ENCODE measurements around the gene GPR132. TPM values are rescaled to one million over a fixed set of nuclear protein-coding genes. Genes with fewer than 3 reads are reported as not detected.

GPR132 gene
- total and polyA plus RNA-seq, 9 of the 15 experiments (the other 6 are each of a cell fraction or from before 2014, with no cell fraction given): 0.01 to 1.1 (median 0.25) TPM; not detected in 1

DNA sequence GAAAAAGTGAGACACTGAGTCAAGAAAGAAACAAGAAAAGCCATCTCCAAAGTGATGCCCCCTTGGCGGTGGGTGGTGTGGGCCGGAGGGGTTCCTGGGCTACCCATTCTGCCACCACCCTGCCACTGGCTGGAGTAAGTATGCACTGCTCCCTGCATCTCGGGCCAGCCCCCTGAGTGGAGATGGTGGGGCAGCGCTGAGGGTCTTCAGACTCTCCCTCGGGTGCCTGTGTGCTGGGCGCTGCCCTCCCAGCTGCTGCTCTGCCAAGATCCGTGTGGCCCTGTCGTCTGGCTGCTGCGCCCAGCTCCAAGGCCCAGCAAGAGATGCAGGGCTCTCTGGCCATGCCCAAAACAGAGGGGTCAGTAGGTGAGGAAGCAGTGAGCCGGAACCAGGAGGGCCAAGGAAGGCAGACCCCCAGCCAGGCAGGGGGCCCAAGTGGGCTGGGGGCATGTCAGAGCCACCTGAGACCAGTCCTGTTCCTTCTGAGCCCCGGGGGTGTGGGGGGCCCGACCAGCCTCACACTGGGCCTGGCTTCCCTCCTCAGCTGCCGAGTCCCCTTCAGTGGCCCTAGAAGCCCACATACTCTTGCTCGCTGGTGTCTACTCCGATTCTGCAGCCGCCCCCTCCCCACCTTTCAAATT lies 5.2 kb downstream of the GPR132 start:
- H2AFZ ChIP-seq (ENCODE audit: low read depth, low read length): no peak overlapping the region
- H3K27me3 ChIP-seq (ENCODE audit: control insufficient read depth in 2 of 2, insufficient read depth in 2 of 2, low read length in 2 of 2): peaks cover 3 to 19% of the 10 kb centered on the region in 2 experiments; a peak in 3 of 5 replicates
- no peaks in the 10 kb centered on the region for H3K9me3 ChIP-seq (replicated peaks; ENCODE audit: control insufficient read depth, insufficient read depth, low read depth, low read length)
- H3K4me1 ChIP-seq (replicated peaks in 1 of 2; ENCODE audit: control insufficient read depth in 2 of 2, insufficient read depth in 2 of 2, low read length in 2 of 2): peaks cover 0 to 39% of the 10 kb centered on the region in 2 experiments; a peak in 3 of 5 replicates
- POLR2A ChIA-PET: no interaction called here
- DNase-seq (ENCODE audit: extremely low read depth in 1 of 4, low spot score in 3 of 4) (no peak), ATAC-seq (no peak), FAIRE-seq (no peak)
- H3K9ac ChIP-seq (ENCODE audit: insufficient read depth in 1 of 2, low read depth in 2 of 2, low read length in 2 of 2): no peak overlapping the region
- H3K4me3 ChIP-seq: no peak overlapping the region
- no peak overlapping the region for H3K27ac ChIP-seq (ENCODE audit: extremely low read depth, low read depth, low read length)
- no peaks in the 10 kb centered on the region for H3K9me1 ChIP-seq (ENCODE audit: control insufficient read depth, insufficient read depth, low read length)
- H3K4me2 ChIP-seq (ENCODE audit: insufficient read depth, low read length): no peak overlapping the region
- CTCF ChIA-PET (ENCODE audit: low intra/inter-chr PET ratio): no interaction called here
- TF ChIP-seq ATF3 (IDR thresholded peaks at IDR 0.05): no peak
- TF ChIP-seq ATF3 (CRISPR knock-in tag; conservative IDR thresholded peaks at IDR 0.05): no peak
- no peak for TF ChIP-seq YY1 (IDR thresholded peaks at IDR 0.05; ENCODE audit: borderline replicate concordance in 1 of 3, control insufficient read depth in 1 of 3, extremely low read depth in 1 of 3, insufficient read depth in 3 of 3, insufficient read length in 1 of 3, insufficient replicate concordance in 2 of 3, low read depth in 1 of 3, low read length in 2 of 3)
- no peak for TF ChIP-seq NELFE (IDR thresholded peaks at IDR 0.05; ENCODE audit: insufficient read depth, insufficient read length)
- TF ChIP-seq XRCC5 (IDR thresholded peaks at IDR 0.05; ENCODE audit: low read depth, low read length): no peak
- TF ChIP-seq SPI1 (IDR thresholded peaks at IDR 0.05; ENCODE audit: borderline replicate concordance, low read depth, low read length): no peak
- TF ChIP-seq RBM34 (IDR thresholded peaks at IDR 0.05; ENCODE audit: borderline replicate concordance, insufficient read depth, low read length): no peak
- TF ChIP-seq, protein P1, sequence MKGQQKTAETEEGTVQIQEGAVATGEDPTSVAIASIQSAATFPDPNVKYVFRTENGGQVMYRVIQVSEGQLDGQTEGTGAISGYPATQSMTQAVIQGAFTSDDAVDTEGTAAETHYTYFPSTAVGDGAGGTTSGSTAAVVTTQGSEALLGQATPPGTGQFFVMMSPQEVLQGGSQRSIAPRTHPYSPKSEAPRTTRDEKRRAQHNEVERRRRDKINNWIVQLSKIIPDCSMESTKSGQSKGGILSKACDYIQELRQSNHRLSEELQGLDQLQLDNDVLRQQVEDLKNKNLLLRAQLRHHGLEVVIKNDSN (CRISPR knock-in tag; IDR thresholded peaks at IDR 0.05): no peak
- TF ChIP-seq ZNF3 (CRISPR knock-in tag; IDR thresholded peaks at IDR 0.05): no peak
- TF ChIP-seq CBFA2T2 (conservative IDR thresholded peaks at IDR 0.05): no peak
- no peak for TF ChIP-seq KDM2B (CRISPR knock-in tag; IDR thresholded peaks at IDR 0.05)
- TF ChIP-seq HDAC6 (IDR thresholded peaks at IDR 0.05; ENCODE audit: low read depth, low read length): no peak
- TF ChIP-seq TGIF2 (CRISPR knock-in tag; IDR thresholded peaks at IDR 0.05): no peak
- no peak for TF ChIP-seq MCM7 (IDR thresholded peaks at IDR 0.05)
- TF ChIP-seq ZNF551 (CRISPR knock-in tag; IDR thresholded peaks at IDR 0.05): no peak
- TF ChIP-seq PYGO2 (tag; IDR thresholded peaks at IDR 0.05): no peak
- TF ChIP-seq BMI1 (IDR thresholded peaks at IDR 0.05; ENCODE audit: low read length): no peak
- no peak for TF ChIP-seq NFIC (IDR thresholded peaks at IDR 0.05)
- TF ChIP-seq, protein P2, sequence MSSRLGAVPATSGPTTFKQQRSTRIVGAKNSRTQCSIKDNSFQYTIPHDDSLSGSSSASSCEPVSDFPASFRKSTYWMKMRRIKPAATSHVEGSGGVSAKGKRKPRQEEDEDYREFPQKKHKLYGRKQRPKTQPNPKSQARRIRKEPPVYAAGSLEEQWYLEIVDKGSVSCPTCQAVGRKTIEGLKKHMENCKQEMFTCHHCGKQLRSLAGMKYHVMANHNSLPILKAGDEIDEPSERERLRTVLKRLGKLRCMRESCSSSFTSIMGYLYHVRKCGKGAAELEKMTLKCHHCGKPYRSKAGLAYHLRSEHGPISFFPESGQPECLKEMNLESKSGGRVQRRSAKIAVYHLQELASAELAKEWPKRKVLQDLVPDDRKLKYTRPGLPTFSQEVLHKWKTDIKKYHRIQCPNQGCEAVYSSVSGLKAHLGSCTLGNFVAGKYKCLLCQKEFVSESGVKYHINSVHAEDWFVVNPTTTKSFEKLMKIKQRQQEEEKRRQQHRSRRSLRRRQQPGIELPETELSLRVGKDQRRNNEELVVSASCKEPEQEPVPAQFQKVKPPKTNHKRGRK (tag; IDR thresholded peaks at IDR 0.05): no peak
- TF ChIP-seq ZNF75A (CRISPR knock-in tag; IDR thresholded peaks at IDR 0.05): no peak
- H3K36me3 ChIP-seq (ENCODE audit: control insufficient read depth, insufficient read depth, low read length): no peaks in the 10 kb centered on the region
- in situ Hi-C loops (cut with MboI): no loop called here
- H4K20me1 ChIP-seq (replicated peaks; ENCODE audit: control insufficient read depth, insufficient read depth, low read length): no peaks in the 10 kb centered on the region; the same call in 1 of the 2 replicates
- 32% methylated on average over 8 of the region's 16 CpGs for WGBS (ENCODE audit: insufficient coverage, low coverage, missing lambda C conversion rate)
- intact Hi-C loops (cut with micrococcal nuclease): no loop called here
- no TSS peak for BruUV-seq (replicated peaks)
- H3K79me2 ChIP-seq (ENCODE audit: control insufficient read depth, insufficient read depth, low read length): no peaks in the 10 kb centered on the region

Measured in K562 (cell line).